Heart right ventricle (tissue), 16 donors: ENCODE measurements around the gene TRIM52. TPM values are rescaled to one million over a fixed set of nuclear protein-coding genes. Genes with fewer than 3 reads are reported as not detected.

Experiments
- ATAC-seq, 8 donors: fragments of 200-7000 bp; cut with Tn5 transposase; one replicate each; pipeline ENCODE4 v1.9.1; 2020; ENCODE audit warnings: mild to moderate bottlenecking in 8 of 8, moderate library complexity in 8 of 8, moderate number of reproducible peaks in 1 of 8
- DNase-seq, 2 donors: peaks; one replicate each; pipeline ENCODE4 v3.0.0-alpha.2; 2020
- H3K27ac ChIP-seq, 10 donors: fragments of 200-600 bp; sonication (generic) in 2 of 10; one replicate each; pipeline versions ENCODE4 v1.5.0 to v1.8.0; 2020 to 2022; ENCODE audit warnings: mild to moderate bottlenecking in 3 of 10
- H3K27me3 ChIP-seq, 7 donors: fragments of 200-600 bp; one replicate each; pipeline ENCODE4 v1.8.0; 2021 to 2022; ENCODE audit warnings: mild to moderate bottlenecking in 2 of 7
- H3K36me3 ChIP-seq, 9 donors: fragments of 200-600 bp; sonication (generic) in 1 of 9; one replicate each; pipeline versions ENCODE4 v1.5.0 to v1.8.0; 2020 to 2022; ENCODE audit warnings: mild to moderate bottlenecking in 2 of 9
- H3K4me1 ChIP-seq, 9 donors: fragments of 200-600 bp; sonication (generic) in 1 of 9; one replicate each; pipeline versions ENCODE4 v1.5.0 to v1.8.0; 2020 to 2022; ENCODE audit warnings: mild to moderate bottlenecking in 4 of 9
- H3K4me3 ChIP-seq, 10 donors: fragments of 200-600 bp; sonication (generic) in 2 of 10; one replicate each; pipeline versions ENCODE4 v1.5.0 to v1.8.0; 2020 to 2022; ENCODE audit warnings: mild to moderate bottlenecking in 7 of 10, moderate library complexity in 2 of 10
- H3K9me3 ChIP-seq, 11 donors: fragments of 200-600 bp in 10 of 11; sonication (generic) in 2 of 11; one replicate each; pipeline versions ENCODE4 v1.5.0 to v1.8.0; 2013 to 2022; ENCODE audit warnings: mild to moderate bottlenecking in 2 of 11, control low read depth in 1 of 11, moderate library complexity in 1 of 11
- WGBS, 2 donors: extraction: QIAGEN DNeasy Blood & Tissue Kit; methylation state at CpG; one replicate each; pipeline ENCODE4 v1.1.7; 2013; ENCODE audit warnings: inconsistent platforms in 1 of 2; 5-methylcytosine and 5-hydroxymethylcytosine counted together
- intact Hi-C, 10 donors: fragments of 100-400 bp; cut with DNase I; formaldehyde crosslinking; loops; one replicate each; pipeline versions ENCODE4 v1.11.1 to v1.14.2; 2022
- polyA plus RNA-seq, 2 donors: library from polyadenylated mRNA; stranded (reverse); fragments of 200-250 nt; gene quantifications; one replicate each; pipeline ENCODE4 v1.2.3, GENCODE V29; 2013
- total RNA-seq, 10 donors: library from RNA; stranded (reverse); fragmentation: NEBNext Ultra II Directional in 3 of 10; extraction: Animal tissue kit (Norgen Biotek cat#: 25700) in 3 of 10; gene quantifications; one replicate each; pipeline versions ENCODE4 v1.2.1 to v1.2.4, GENCODE V29; 2021 to 2023
- TF ChIP-seq, protein P1 (sequence below), 9 donors: fragments of 200-600 bp; sonication (generic) in 2 of 9; IDR thresholded peaks; one replicate each; pipeline versions ENCODE4 v1.5.0 to v1.8.0; 2021 to 2022; ENCODE audit warnings: antibody characterized with exemption in 9 of 9, mild to moderate bottlenecking in 5 of 9, moderate library complexity in 1 of 9
- donor health status: Arrhythmogenic right ventricular cardiomyopathy.
- donor health status: ischemic (EF 13 %, LVEDD 7.1; RV severe dilation, severe dysfunction).
- donor health status: healthy with polysubstance abuse.
- donor health status: DM: no; HTN: yes; CAD: no.
- donor health status: DM: no; HTN: no; CAD: no.
- donor health status: ischemic (EF 25% LVEDD 6.9; RV normal size, moderate dysfunction).
- donor health status: ischemic (EF 25% LVEDD 5.7; RV mildly dilated, moderate dysfunction).
- donor health status: healthy.
- donor health status: DM: yes; HTN: yes; CAD: no.
- donor health status: Ischemic cardiomyopathy.
- donor health status: ischemic (EF 35%, LVEDD 5.7; RV mildly dilated, moderate dysfunction).
- donor health status: nonischemic (EF 11% LVEDD 7.7; RV severe dilation, severe dysfunction).
- donor health status: DM: yes; HTN: yes; CAD: no.
- donor health status: PGD.
- donor health status: ischemic (EF 29% LVEDD 5.4; RV normal size, mild dysfunction).
- donor health status: nonischemic (EF 23%, LVEDD 6.1; RV moderate dilation, normal function).

The TRIM52 gene
- total and polyA plus RNA-seq, 12 donors = 4.1 to 27.1 (median 7.5) TPM

- H3K27ac ChIP-seq = peak within 1 kb of the TSS; percentile 84 to 99 (median 96)
- WGBS, 2 donors = 0 to 1% methylated on average over 59 of the region's 59 CpGs
- intact Hi-C loops = loop anchor here in 7 of 10 donors (1.0 to 2.0 kb wide), 9 partner anchors 16 to 38 kb away; partner anchors contain the start of genes RACK1 (in 4 of the 7) and TRIM52 (in 2 of the 7)
- H3K4me3 ChIP-seq = peak within 1 kb of the TSS; percentile 53 to 96 (median 84)
- TF ChIP-seq, protein P1, sequence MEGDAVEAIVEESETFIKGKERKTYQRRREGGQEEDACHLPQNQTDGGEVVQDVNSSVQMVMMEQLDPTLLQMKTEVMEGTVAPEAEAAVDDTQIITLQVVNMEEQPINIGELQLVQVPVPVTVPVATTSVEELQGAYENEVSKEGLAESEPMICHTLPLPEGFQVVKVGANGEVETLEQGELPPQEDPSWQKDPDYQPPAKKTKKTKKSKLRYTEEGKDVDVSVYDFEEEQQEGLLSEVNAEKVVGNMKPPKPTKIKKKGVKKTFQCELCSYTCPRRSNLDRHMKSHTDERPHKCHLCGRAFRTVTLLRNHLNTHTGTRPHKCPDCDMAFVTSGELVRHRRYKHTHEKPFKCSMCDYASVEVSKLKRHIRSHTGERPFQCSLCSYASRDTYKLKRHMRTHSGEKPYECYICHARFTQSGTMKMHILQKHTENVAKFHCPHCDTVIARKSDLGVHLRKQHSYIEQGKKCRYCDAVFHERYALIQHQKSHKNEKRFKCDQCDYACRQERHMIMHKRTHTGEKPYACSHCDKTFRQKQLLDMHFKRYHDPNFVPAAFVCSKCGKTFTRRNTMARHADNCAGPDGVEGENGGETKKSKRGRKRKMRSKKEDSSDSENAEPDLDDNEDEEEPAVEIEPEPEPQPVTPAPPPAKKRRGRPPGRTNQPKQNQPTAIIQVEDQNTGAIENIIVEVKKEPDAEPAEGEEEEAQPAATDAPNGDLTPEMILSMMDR (IDR thresholded peaks at IDR 0.05) = peak in 5 of 9 donors; percentile 22 to 42 (median 30)
- ATAC-seq = peak; percentile 85 to 94 (median 92)
- H3K4me1 ChIP-seq = peaks cover 0 to 42% (median 11%) of the 10 kb centered on the region in 9 donors
- no peaks in the 10 kb centered on the region for H3K9me3 ChIP-seq
- H3K27me3 ChIP-seq = no peaks in the 10 kb centered on the region
- DNase-seq = peak; percentile 99
- H3K36me3 ChIP-seq = peaks cover 0 to 18% (median 0%) of the 10 kb centered on the region in 9 donors
These were observed 37.8 kb downstream of the TRIM52 start, which contains the start of gene TRIM41 for GRCh38 chr5:181223058-181223728. TRIM41 (plus strand) TSS chr5:181223281; CDS start chr5:181224000, 719 bp downstream.

GRCh38 chr5:181222630-181223057 lies 38.3 kb downstream of the TRIM52 start:
- peaks cover 0 to 14% (median 0%) of the 10 kb centered on the region in 9 donors for H3K36me3 ChIP-seq
- no peaks in the 10 kb centered on the region for H3K9me3 ChIP-seq
- ATAC-seq (peak; percentile 3 to 18 (median 8)), DNase-seq (no peak)
- H3K4me1 ChIP-seq = peaks cover 0 to 48% (median 12%) of the 10 kb centered on the region in 9 donors
- H3K4me3 ChIP-seq = peak overlapping the region; percentile 32 to 96 (median 78)
- WGBS, 2 donors = 0 to 1% methylated on average over 18 of the region's 18 CpGs
- intact Hi-C loops = loop anchor here in 8 of 10 donors (1.0 to 2.0 kb wide), 9 partner anchors 16 to 39 kb away; partner anchors contain the start of genes RACK1 (in 4 of the 8) and TRIM52 (in 2 of the 8)
- TF ChIP-seq, protein P1 (IDR thresholded peaks at IDR 0.05) = peak in 1 of 9 donors; percentile 31
- peaks cover 0 to 3% (median 0%) of the 10 kb centered on the region in 7 donors for H3K27me3 ChIP-seq
- H3K27ac ChIP-seq = peak overlapping the region; percentile 84 to 99 (median 96)

GRCh38 chr5:181221792-181222629 lies 38.9 kb downstream of the TRIM52 start:
- H3K4me3 ChIP-seq = peak overlapping the region; percentile 32 to 96 (median 78)
- H3K27me3 ChIP-seq = peaks cover 0 to 7% (median 0%) of the 10 kb centered on the region in 7 donors
- H3K36me3 ChIP-seq = peaks cover 0 to 7% (median 0%) of the 10 kb centered on the region in 9 donors
- ATAC-seq = peak; percentile 57 to 81 (median 72)
- no peaks in the 10 kb centered on the region for H3K9me3 ChIP-seq
- peak; percentile 91 to 94 for DNase-seq
- H3K27ac ChIP-seq = peak overlapping the region; percentile 84 to 99 (median 96)
- intact Hi-C loops = loop anchor here in 7 of 10 donors (1.0 to 2.0 kb wide), 6 partner anchors 15 to 39 kb away; partner anchors contain the start of gene TRIM52 (in 1 of the 7)
- TF ChIP-seq, protein P1 (IDR thresholded peaks at IDR 0.05) = no peak
- H3K4me1 ChIP-seq = peaks cover under 1 to 54% (median 18%) of the 10 kb centered on the region in 9 donors
- WGBS, 2 donors = 4 to 7% methylated on average over 50 of the region's 50 CpGs
